ENCODE results near the gene CAMKMT. TPM values are rescaled to one million over a fixed set of nuclear protein-coding genes. Genes with fewer than 3 reads are reported as not detected.

CAMKMT gene
- total and polyA plus RNA-seq, 9 of the 15 experiments (the other 6 are each of a cell fraction or from before 2014, with no cell fraction given): 1.6 to 15.3 (median 7.4) TPM

DNA sequence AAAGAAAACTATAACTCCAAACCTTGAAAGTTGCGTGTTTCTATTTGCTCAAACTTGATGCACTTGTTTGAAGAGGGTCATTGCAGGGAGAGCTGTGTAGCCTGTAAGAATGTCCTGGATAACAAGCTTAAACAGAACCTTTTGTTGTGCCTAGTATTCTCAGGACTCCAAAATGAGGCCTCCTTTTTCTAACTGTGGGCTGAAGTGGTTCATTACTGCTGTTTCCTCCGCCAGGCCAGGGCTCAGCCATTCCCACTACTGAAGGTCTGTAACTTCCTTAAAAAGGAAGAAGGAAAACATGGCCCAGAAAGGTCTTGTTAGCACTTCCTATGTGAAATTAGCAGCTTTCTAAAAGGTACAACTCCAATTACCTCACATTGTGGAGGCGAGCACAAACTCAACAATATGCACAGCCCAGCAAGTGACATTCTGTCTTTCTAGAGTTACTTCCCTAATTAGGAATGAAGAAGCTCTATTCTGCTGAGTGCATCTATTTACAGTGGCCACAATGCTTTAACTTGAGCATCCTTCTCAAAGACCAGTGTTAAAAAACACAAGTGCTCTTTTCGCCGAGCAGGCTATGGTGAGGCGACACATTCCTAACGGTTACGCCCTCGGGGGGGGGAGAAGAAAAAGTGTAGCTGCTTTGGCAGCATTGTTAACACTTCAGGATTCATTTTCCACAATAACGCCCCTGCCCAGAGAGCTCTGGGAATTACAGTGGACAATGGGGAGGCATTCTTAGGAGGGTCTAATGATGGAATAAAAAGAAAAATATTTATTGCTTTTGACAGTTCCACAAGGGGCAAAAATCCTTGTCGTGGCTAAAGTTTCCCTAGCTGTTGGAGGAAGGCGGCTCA lies 442.9 kb downstream of the CAMKMT start:
- no TSS peak for BruUV-seq (replicated peaks)
- WGBS (ENCODE audit: insufficient coverage, low coverage, missing lambda C conversion rate): 1% methylated on average over 12 of the region's 12 CpGs
- H3K79me2 ChIP-seq (ENCODE audit: control insufficient read depth, insufficient read depth, low read length): no peaks in the 10 kb centered on the region
- CTCF ChIA-PET (ENCODE audit: low intra/inter-chr PET ratio): no interaction called here
- TF ChIP-seq ZNF175 (CRISPR knock-in tag; IDR thresholded peaks at IDR 0.05; ENCODE audit: low read depth) (no peak), ZNF507 (tag; conservative IDR thresholded peaks at IDR 0.05) (no peak), STAG1 (CRISPR knock-in tag; IDR thresholded peaks at IDR 0.05; ENCODE audit: borderline replicate concordance) (no peak)
- TF ChIP-seq, protein P1, sequence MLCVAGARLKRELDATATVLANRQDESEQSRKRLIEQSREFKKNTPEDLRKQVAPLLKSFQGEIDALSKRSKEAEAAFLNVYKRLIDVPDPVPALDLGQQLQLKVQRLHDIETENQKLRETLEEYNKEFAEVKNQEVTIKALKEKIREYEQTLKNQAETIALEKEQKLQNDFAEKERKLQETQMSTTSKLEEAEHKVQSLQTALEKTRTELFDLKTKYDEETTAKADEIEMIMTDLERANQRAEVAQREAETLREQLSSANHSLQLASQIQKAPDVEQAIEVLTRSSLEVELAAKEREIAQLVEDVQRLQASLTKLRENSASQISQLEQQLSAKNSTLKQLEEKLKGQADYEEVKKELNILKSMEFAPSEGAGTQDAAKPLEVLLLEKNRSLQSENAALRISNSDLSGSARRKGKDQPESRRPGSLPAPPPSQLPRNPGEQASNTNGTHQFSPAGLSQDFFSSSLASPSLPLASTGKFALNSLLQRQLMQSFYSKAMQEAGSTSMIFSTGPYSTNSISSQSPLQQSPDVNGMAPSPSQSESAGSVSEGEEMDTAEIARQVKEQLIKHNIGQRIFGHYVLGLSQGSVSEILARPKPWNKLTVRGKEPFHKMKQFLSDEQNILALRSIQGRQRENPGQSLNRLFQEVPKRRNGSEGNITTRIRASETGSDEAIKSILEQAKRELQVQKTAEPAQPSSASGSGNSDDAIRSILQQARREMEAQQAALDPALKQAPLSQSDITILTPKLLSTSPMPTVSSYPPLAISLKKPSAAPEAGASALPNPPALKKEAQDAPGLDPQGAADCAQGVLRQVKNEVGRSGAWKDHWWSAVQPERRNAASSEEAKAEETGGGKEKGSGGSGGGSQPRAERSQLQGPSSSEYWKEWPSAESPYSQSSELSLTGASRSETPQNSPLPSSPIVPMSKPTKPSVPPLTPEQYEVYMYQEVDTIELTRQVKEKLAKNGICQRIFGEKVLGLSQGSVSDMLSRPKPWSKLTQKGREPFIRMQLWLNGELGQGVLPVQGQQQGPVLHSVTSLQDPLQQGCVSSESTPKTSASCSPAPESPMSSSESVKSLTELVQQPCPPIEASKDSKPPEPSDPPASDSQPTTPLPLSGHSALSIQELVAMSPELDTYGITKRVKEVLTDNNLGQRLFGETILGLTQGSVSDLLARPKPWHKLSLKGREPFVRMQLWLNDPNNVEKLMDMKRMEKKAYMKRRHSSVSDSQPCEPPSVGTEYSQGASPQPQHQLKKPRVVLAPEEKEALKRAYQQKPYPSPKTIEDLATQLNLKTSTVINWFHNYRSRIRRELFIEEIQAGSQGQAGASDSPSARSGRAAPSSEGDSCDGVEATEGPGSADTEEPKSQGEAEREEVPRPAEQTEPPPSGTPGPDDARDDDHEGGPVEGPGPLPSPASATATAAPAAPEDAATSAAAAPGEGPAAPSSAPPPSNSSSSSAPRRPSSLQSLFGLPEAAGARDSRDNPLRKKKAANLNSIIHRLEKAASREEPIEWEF (CRISPR knock-in tag; IDR thresholded peaks at IDR 0.05): no peak
- TF ChIP-seq, protein P2, sequence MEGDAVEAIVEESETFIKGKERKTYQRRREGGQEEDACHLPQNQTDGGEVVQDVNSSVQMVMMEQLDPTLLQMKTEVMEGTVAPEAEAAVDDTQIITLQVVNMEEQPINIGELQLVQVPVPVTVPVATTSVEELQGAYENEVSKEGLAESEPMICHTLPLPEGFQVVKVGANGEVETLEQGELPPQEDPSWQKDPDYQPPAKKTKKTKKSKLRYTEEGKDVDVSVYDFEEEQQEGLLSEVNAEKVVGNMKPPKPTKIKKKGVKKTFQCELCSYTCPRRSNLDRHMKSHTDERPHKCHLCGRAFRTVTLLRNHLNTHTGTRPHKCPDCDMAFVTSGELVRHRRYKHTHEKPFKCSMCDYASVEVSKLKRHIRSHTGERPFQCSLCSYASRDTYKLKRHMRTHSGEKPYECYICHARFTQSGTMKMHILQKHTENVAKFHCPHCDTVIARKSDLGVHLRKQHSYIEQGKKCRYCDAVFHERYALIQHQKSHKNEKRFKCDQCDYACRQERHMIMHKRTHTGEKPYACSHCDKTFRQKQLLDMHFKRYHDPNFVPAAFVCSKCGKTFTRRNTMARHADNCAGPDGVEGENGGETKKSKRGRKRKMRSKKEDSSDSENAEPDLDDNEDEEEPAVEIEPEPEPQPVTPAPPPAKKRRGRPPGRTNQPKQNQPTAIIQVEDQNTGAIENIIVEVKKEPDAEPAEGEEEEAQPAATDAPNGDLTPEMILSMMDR (IDR thresholded peaks at IDR 0.05 in 2 of 3, conservative IDR thresholded peaks at IDR 0.05 in 1 of 3; ENCODE audit: insufficient read depth in 2 of 3, low read depth in 1 of 3, low read length in 3 of 3): no peak
- intact Hi-C loops (cut with micrococcal nuclease): no loop called here
- H3K27ac ChIP-seq (ENCODE audit: extremely low read depth, low read depth, low read length): no peak overlapping the region
- H3K9me3 ChIP-seq (replicated peaks; ENCODE audit: control insufficient read depth, insufficient read depth, low read depth, low read length): no peaks in the 10 kb centered on the region
- no peak overlapping the region for H3K9ac ChIP-seq (ENCODE audit: insufficient read depth in 1 of 2, low read depth in 2 of 2, low read length in 2 of 2)
- H3K4me1 ChIP-seq (replicated peaks in 1 of 2; ENCODE audit: control insufficient read depth in 2 of 2, insufficient read depth in 2 of 2, low read length in 2 of 2): peaks cover 0 to 10% of the 10 kb centered on the region in 2 experiments; a peak in 1 of 5 replicates
- in situ Hi-C loops (cut with MboI): no loop called here
- POLR2A ChIA-PET: interaction anchor here (0.6 to 1.8 kb wide), 3 partner anchors 25 to 205 kb away, joined by 3 to 4 read pairs (median 4); no protein-coding TSS in a partner anchor
- ATAC-seq (no peak), DNase-seq (ENCODE audit: extremely low read depth in 1 of 4, low spot score in 3 of 4) (no peak), FAIRE-seq (no peak)
- H3K4me2 ChIP-seq (ENCODE audit: insufficient read depth, low read length): no peak overlapping the region
- no peaks in the 10 kb centered on the region for H3K9me1 ChIP-seq (ENCODE audit: control insufficient read depth, insufficient read depth, low read length)
- peaks cover 57 to 62% of the 10 kb centered on the region in 2 experiments for H3K27me3 ChIP-seq (ENCODE audit: control insufficient read depth in 2 of 2, insufficient read depth in 2 of 2, low read length in 2 of 2)
- H2AFZ ChIP-seq (ENCODE audit: low read depth, low read length): no peak overlapping the region
- no peak overlapping the region for H3K4me3 ChIP-seq
- no peaks in the 10 kb centered on the region; the same call in 1 of the 2 replicates for H4K20me1 ChIP-seq (replicated peaks; ENCODE audit: control insufficient read depth, insufficient read depth, low read length)
- no peaks in the 10 kb centered on the region for H3K36me3 ChIP-seq (ENCODE audit: control insufficient read depth, insufficient read depth, low read length)
